Naive thymus-derived CD4-positive, alpha-beta T cell (primary cell): ENCODE measurements around the gene CLPTM1L. TPM values are rescaled to one million over a fixed set of nuclear protein-coding genes. Genes with fewer than 3 reads are reported as not detected.
"Not testable (repeated sequence)": the region's sequence is repeated elsewhere in the genome, so short reads cannot be mapped to it uniquely, and the experiment has no call there.

Experiments used
- ATAC-seq: fragments of 150-1000 bp; cut with Tn5 transposase; 2 replicates; pipeline ENCODE4 v1.10.0; 2021; ENCODE audit warnings: mild to moderate bottlenecking, moderate library complexity
- CTCF ChIA-PET: fragments of 350-600 bp; sonication (Branson Sonifier 250); formaldehyde crosslinking; loops from one replicate; lab custom pipeline; 2021; ENCODE audit warnings: antibody characterized with exemption; lab: Charles Lee
- POLR2A ChIA-PET: fragments of 350-600 bp; sonication (Branson Sonifier 250); formaldehyde crosslinking; loops from one replicate; lab custom pipeline; 2021; ENCODE audit warnings: antibody characterized with exemption, inconsistent platforms; lab: Charles Lee
- DNase-seq, 9 donors: peaks; one replicate each; pipeline versions ENCODE4 v3.0.0 to v3.0.0-alpha.2; 2020 to 2022; ENCODE audit warnings: mixed read lengths in 1 of 9
- H3K27ac ChIP-seq: one replicate; pipeline ENCODE4 v1.7.0; 2013; ENCODE audit warnings: mild to moderate bottlenecking, low read depth, low read length, moderate library complexity
- H3K27me3 ChIP-seq, 2 donors: one replicate each; pipeline ENCODE4 v1.7.0; 2013; ENCODE audit warnings: low read length in 2 of 2, mild to moderate bottlenecking in 2 of 2, moderate library complexity in 2 of 2; ENCODE audit not compliant: control insufficient read depth in 2 of 2, insufficient read depth in 2 of 2
- H3K36me3 ChIP-seq, 3 experiments: 1 replicate in 2 of 3; 2 replicates in 1 of 3; pipeline ENCODE4 v1.7.0; 2013; ENCODE audit warnings: low read length in 3 of 3, mild to moderate bottlenecking in 3 of 3, moderate library complexity in 1 of 3; ENCODE audit not compliant: insufficient read depth in 3 of 3, control insufficient read depth in 2 of 3
- H3K4me1 ChIP-seq, 2 donors: one replicate each; pipeline ENCODE4 v1.7.0; 2013; ENCODE audit warnings: low read length in 2 of 2, mild to moderate bottlenecking in 2 of 2, moderate library complexity in 1 of 2; ENCODE audit not compliant: control insufficient read depth in 2 of 2, insufficient read depth in 2 of 2
- H3K4me3 ChIP-seq: 2 replicates; pipeline ENCODE4 v1.7.0; 2013; ENCODE audit warnings: mild to moderate bottlenecking, low read length
- H3K9me3 ChIP-seq, 3 experiments: 1 replicate in 2 of 3; 2 replicates in 1 of 3; pipeline ENCODE4 v1.7.0; 2013; ENCODE audit warnings: low read length in 3 of 3; ENCODE audit not compliant: control insufficient read depth in 2 of 3
- H3K27ac Mint-ChIP-seq, 9 donors: one replicate each; pipeline ENCODE4 v1.8.0; 2020 to 2022; ENCODE audit warnings: mixed read lengths in 9 of 9, mild to moderate bottlenecking in 8 of 9, moderate library complexity in 5 of 9, inconsistent platforms in 2 of 9
- H3K27me3 Mint-ChIP-seq, 5 donors: one replicate each; pipeline ENCODE4 v1.8.0; 2021 to 2022; ENCODE audit warnings: mixed read lengths in 5 of 5, mild to moderate bottlenecking in 1 of 5
- H3K36me3 Mint-ChIP-seq, 5 donors: one replicate each; pipeline ENCODE4 v1.8.0; 2020 to 2022; ENCODE audit warnings: mixed read lengths in 5 of 5, mild to moderate bottlenecking in 3 of 5, inconsistent platforms in 1 of 5
- H3K4me1 Mint-ChIP-seq, 7 donors: one replicate each; pipeline ENCODE4 v1.8.0; 2020 to 2022; ENCODE audit warnings: mixed read lengths in 7 of 7, mild to moderate bottlenecking in 3 of 7, inconsistent platforms in 1 of 7
- H3K4me3 Mint-ChIP-seq, 10 donors: one replicate each; pipeline ENCODE4 v1.8.0; 2020 to 2022; ENCODE audit warnings: mild to moderate bottlenecking in 10 of 10, mixed read lengths in 10 of 10, moderate library complexity in 6 of 10, inconsistent platforms in 2 of 10
- H3K9me3 Mint-ChIP-seq, 11 donors: one replicate each; pipeline ENCODE4 v1.8.0; 2020 to 2022; ENCODE audit warnings: mixed read lengths in 11 of 11, mild to moderate bottlenecking in 4 of 11, inconsistent platforms in 1 of 11, moderate library complexity in 1 of 11
- intact Hi-C, 2 donors: fragments of 100-400 bp; cut with micrococcal nuclease; formaldehyde crosslinking; loops; one replicate each; pipeline ENCODE4 v1.15.1; 2023
- polyA plus RNA-seq, 2 donors: library from polyadenylated mRNA; unstranded; fragments of 300-500 nt; fragmentation: Illumina TruSeq; gene quantifications; one replicate each; pipeline ENCODE4 v1.2.3, GENCODE V29; 2021
- total RNA-seq, 6 experiments: library from RNA in 5 of 6; stranded (reverse) in 5 of 6; gene quantifications; 1 replicate in 5 of 6; 2 replicates in 1 of 6; pipeline ENCODE4 v1.2.3 and lab custom pipeline; 2021 to 2026

Gene CLPTM1L
- total and polyA plus RNA-seq, 7 experiments from 2014 or later, result 27.7 to 104 (median 67.6) TPM

- H3K4me3 Mint-ChIP-seq, DNase-seq, ATAC-seq, H3K4me1 Mint-ChIP-seq, POLR2A ChIA-PET, H3K36me3 Mint-ChIP-seq, H3K9me3 Mint-ChIP-seq, H3K27ac Mint-ChIP-seq, H3K27me3 ChIP-seq, H3K4me1 ChIP-seq, H3K4me3 ChIP-seq, intact Hi-C loops, H3K27ac ChIP-seq, H3K9me3 ChIP-seq, H3K36me3 ChIP-seq, H3K27me3 Mint-ChIP-seq: not testable (repeated sequence)
- CTCF ChIA-PET, result interaction anchor here (0.7 kb wide), 1 partner anchor 585 kb away, joined by 3 read pairs; no protein-coding TSS in a partner anchor
Measured at GRCh38 chr5:1275397-1276391, 69.2 kb downstream of the CLPTM1L start.

GRCh38 chr5:1274471-1274870 is 70.4 kb downstream of the CLPTM1L start:
- intact Hi-C loops, result no loop called here
- Mint-ChIP-seq H3K4me3 (no peak overlapping the region), H3K27me3 (no peaks in the 10 kb centered on the region), H3K27ac (no peak overlapping the region), H3K4me1 (peaks cover 0 to 6% (median 4%) of the 10 kb centered on the region in 7 donors), H3K9me3 (peaks cover 0 to 4% (median 0%) of the 10 kb centered on the region in 11 donors), H3K36me3 (peaks cover 0 to 10% (median 0%) of the 10 kb centered on the region in 5 donors)
- no peak for DNase-seq
- ChIA-PET CTCF (no interaction called here), POLR2A (no interaction called here)
- no peaks in the 10 kb centered on the region for H3K4me1 ChIP-seq
- no peak for ATAC-seq
- no peaks in the 10 kb centered on the region for H3K36me3 ChIP-seq
- no peak overlapping the region for H3K4me3 ChIP-seq
- peaks cover 0 to 5% (median 0%) of the 10 kb centered on the region in 3 experiments for H3K9me3 ChIP-seq
- no peaks in the 10 kb centered on the region for H3K27me3 ChIP-seq
- no peak overlapping the region for H3K27ac ChIP-seq

- peaks cover 0 to 4% (median 0%) of the 10 kb centered on the region in 11 donors for H3K9me3 Mint-ChIP-seq
- H3K4me3 Mint-ChIP-seq, result no peak overlapping the region
- Histone ChIP-seq H3K4me1 (peaks cover 0 to 4% of the 10 kb centered on the region in 2 donors), H3K27me3 (no peaks in the 10 kb centered on the region), H3K9me3 (peaks cover 0 to 5% (median 0%) of the 10 kb centered on the region in 3 experiments), H3K27ac (no peak overlapping the region), H3K36me3 (no peaks in the 10 kb centered on the region), H3K4me3 (no peak overlapping the region)
- no peaks in the 10 kb centered on the region for H3K27me3 Mint-ChIP-seq
- H3K27ac Mint-ChIP-seq, result no peak overlapping the region
- ChIA-PET CTCF (no interaction called here), POLR2A (no interaction called here)
- ATAC-seq (no peak), DNase-seq (no peak)
- intact Hi-C loops, result no loop called here
- peaks cover 4 to 11% (median 9%) of the 10 kb centered on the region in 7 donors for H3K4me1 Mint-ChIP-seq
- H3K36me3 Mint-ChIP-seq, result peaks cover 0 to 10% (median 0%) of the 10 kb centered on the region in 5 donors
Measured at GRCh38 chr5:1273745-1274144, 71.2 kb downstream of the CLPTM1L start.

- Histone ChIP-seq H3K9me3 (no peaks in the 10 kb centered on the region), H3K27me3 (no peaks in the 10 kb centered on the region), H3K27ac (no peak overlapping the region), H3K4me1 (peaks cover 5 to 10% of the 10 kb centered on the region in 2 donors), H3K36me3 (no peaks in the 10 kb centered on the region), H3K4me3 (no peak overlapping the region)
- no peak for ATAC-seq
- ChIA-PET POLR2A (no interaction called here), CTCF (interaction anchor here (0.6 kb wide), 1 partner anchor 9 kb away, joined by 3 read pairs; no protein-coding TSS in a partner anchor)
- H3K4me1 Mint-ChIP-seq, result peaks cover 11 to 18% (median 15%) of the 10 kb centered on the region in 7 donors
- no peak overlapping the region for H3K27ac Mint-ChIP-seq
- H3K36me3 Mint-ChIP-seq, result peaks cover 0 to 8% (median 0%) of the 10 kb centered on the region in 5 donors
- H3K9me3 Mint-ChIP-seq, result no peaks in the 10 kb centered on the region
- intact Hi-C loops, result no loop called here
- DNase-seq, result no peak
- H3K27me3 Mint-ChIP-seq, result no peaks in the 10 kb centered on the region
- H3K4me3 Mint-ChIP-seq, result no peak overlapping the region
Measured at GRCh38 chr5:1272201-1272600, 72.7 kb downstream of the CLPTM1L start.

DNA sequence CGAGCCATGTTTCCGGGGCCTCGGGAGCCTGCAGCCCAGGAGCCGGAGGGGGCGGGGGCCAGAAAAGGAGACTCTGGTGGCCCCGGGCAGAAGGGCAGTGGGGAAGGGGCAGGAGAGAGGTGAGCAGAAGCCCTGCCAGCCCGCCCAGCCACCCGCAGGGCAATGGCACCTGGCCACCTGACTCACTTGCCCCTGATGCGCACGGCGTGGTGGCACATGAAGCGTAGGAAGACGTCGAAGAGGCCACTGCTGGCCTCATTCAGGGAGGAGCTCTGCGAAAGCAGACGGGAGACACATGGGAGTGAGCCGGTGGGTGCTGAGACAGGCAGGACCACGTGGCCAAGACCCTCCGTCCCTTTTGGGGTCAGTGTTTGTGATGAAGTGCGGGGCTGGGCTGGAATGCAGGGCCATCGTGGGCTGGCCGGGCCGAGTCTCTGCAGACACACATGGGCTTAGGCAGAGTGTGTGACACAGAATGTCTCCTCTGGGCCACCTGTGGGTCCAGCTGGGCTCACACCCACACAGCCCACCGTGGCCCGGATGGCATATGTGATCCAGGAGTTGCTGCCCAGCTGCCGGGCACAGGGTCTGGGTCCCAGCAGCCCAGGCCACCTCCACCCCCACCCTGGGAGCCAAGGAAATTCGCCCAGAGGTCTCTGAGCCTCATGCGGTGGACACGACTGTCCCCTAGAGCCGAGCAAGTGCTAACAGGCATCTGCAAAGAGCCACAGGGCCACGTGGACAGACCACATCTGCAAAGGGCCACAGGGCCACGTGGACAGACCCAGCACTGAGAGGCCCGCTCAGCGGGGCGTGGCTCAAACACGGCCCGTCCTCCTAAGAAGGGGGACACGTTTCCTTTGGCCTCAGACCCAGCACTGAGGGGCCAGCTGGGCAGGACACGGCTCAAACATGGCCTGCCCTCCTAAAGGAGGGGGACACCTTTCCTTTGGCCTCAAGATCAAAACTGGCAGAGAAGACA is 73.7 kb downstream of the CLPTM1L start:
- Mint-ChIP-seq H3K27me3 (no peaks in the 10 kb centered on the region), H3K36me3 (peaks cover 0 to 8% (median 0%) of the 10 kb centered on the region in 5 donors), H3K27ac (peak overlapping the region in 1 of 9 donors; percentile 23), H3K9me3 (no peaks in the 10 kb centered on the region), H3K4me3 (no peak overlapping the region), H3K4me1 (peaks cover 11 to 18% (median 11%) of the 10 kb centered on the region in 7 donors)
- no peak overlapping the region for H3K4me3 ChIP-seq
- ChIA-PET POLR2A (no interaction called here), CTCF (interaction anchor here (0.6 kb wide), 1 partner anchor 10 kb away, joined by 3 read pairs; no protein-coding TSS in a partner anchor)
- no peaks in the 10 kb centered on the region for H3K9me3 ChIP-seq
- ATAC-seq, result no peak
- peaks cover 5 to 10% of the 10 kb centered on the region in 2 donors for H3K4me1 ChIP-seq
- no peaks in the 10 kb centered on the region for H3K27me3 ChIP-seq
- no peak overlapping the region for H3K27ac ChIP-seq
- intact Hi-C loops, result no loop called here
- no peak for DNase-seq
- H3K36me3 ChIP-seq, result no peaks in the 10 kb centered on the region

DNA sequence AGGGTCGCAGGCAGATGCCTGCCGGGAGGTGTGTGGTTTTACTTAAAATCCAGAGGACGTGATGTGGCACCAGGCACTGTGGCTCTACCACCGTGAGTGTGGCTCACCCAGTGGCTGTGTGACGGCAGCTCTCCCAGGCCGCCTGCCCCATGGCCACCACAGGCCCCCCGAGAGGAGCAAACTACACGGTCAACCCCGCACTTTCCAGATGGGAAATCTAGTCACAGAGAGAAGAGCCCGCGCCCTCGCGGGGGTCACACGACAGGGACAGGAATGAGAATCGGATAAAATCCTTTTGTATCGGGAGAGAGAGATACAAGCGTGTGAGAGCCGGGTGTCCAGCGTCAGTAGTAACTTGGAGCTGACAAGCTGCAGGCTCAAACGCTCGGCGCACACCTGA is 74.5 kb downstream of the CLPTM1L start:
- no peak for ATAC-seq

More for the DNA sequence above, 74.5 kb downstream of the CLPTM1L start:
- H3K27ac ChIP-seq, result no peak overlapping the region
- intact Hi-C loops, result no loop called here
- H3K9me3 Mint-ChIP-seq, result no peaks in the 10 kb centered on the region
- ChIA-PET CTCF (no interaction called here), POLR2A (no interaction called here)
- no peak overlapping the region for H3K27ac Mint-ChIP-seq
- peaks cover 11 to 18% (median 11%) of the 10 kb centered on the region in 7 donors for H3K4me1 Mint-ChIP-seq
- H3K27me3 ChIP-seq, result no peaks in the 10 kb centered on the region
- no peaks in the 10 kb centered on the region for H3K27me3 Mint-ChIP-seq
- H3K36me3 Mint-ChIP-seq, result peaks cover 0 to 8% (median 0%) of the 10 kb centered on the region in 5 donors
- H3K36me3 ChIP-seq, result no peaks in the 10 kb centered on the region
- DNase-seq, result no peak
- H3K4me3 Mint-ChIP-seq, result no peak overlapping the region
- H3K9me3 ChIP-seq, result no peaks in the 10 kb centered on the region
- peaks cover 5 to 10% of the 10 kb centered on the region in 2 donors for H3K4me1 ChIP-seq
- no peak overlapping the region for H3K4me3 ChIP-seq
